CD4-positive, alpha-beta T cell (primary cell): ENCODE data around the gene LIPG. TPM values are rescaled to one million over a fixed set of nuclear protein-coding genes. Genes with fewer than 3 reads are reported as not detected.
"Not testable (repeated sequence)": the region's sequence is repeated elsewhere in the genome, so short reads cannot be mapped to it uniquely, and the experiment has no call there.

Experiments
- ATAC-seq: fragments of 200-7000 bp; cut with Tn5 transposase; one replicate; pipeline ENCODE4 v1.10.0; 2022; ENCODE audit warnings: mild to moderate bottlenecking; ENCODE audit not compliant: poor library complexity
- CTCF ChIA-PET: fragments of 350-600 bp; sonication (Branson Sonifier 250); formaldehyde crosslinking; loops from one replicate; lab custom pipeline; 2021; ENCODE audit warnings: antibody characterized with exemption, inconsistent platforms; lab: Charles Lee
- POLR2A ChIA-PET: fragments of 350-600 bp; sonication (Branson Sonifier 250); formaldehyde crosslinking; loops from one replicate; lab custom pipeline; 2021; ENCODE audit warnings: antibody characterized with exemption, inconsistent platforms; lab: Charles Lee
- DNase-seq, 14 experiments: peaks; one replicate each; pipeline ENCODE4 v3.0.0-alpha.2; 2013 to 2020; ENCODE audit warnings: mixed read lengths in 2 of 14
- H3K27ac ChIP-seq, 2 donors: one replicate each; pipeline versions ENCODE4 v1.5.1 to v1.7.0; 2013; ENCODE audit warnings: low read length in 2 of 2, low read depth in 1 of 2, mild to moderate bottlenecking in 1 of 2
- H3K27me3 ChIP-seq, 2 experiments: 1 replicate in 1 of 2; 2 replicates in 1 of 2; pipeline versions ENCODE4 v1.6.1 to v1.7.0; 2013; ENCODE audit warnings: low read length in 2 of 2, control low read depth in 1 of 2, mild to moderate bottlenecking in 1 of 2, moderate library complexity in 1 of 2; ENCODE audit not compliant: insufficient read depth in 2 of 2, control insufficient read depth in 1 of 2
- H3K36me3 ChIP-seq: one replicate; pipeline ENCODE4 v1.6.1; 2013; ENCODE audit warnings: low read length, control low read depth; ENCODE audit not compliant: insufficient read depth
- H3K4me1 ChIP-seq: one replicate; pipeline ENCODE4 v1.6.1; 2013; ENCODE audit warnings: low read length, control low read depth; ENCODE audit not compliant: insufficient read depth
- H3K4me3 ChIP-seq: one replicate; pipeline ENCODE4 v1.5.1; 2013; ENCODE audit warnings: mild to moderate bottlenecking, low read length, moderate library complexity
- H3K9me3 ChIP-seq, 2 experiments: 1 replicate in 1 of 2; 2 replicates in 1 of 2; pipeline versions ENCODE4 v1.6.1 to v1.7.0; 2013; ENCODE audit warnings: low read length in 2 of 2, mild to moderate bottlenecking in 2 of 2, control low read depth in 1 of 2, moderate library complexity in 1 of 2; ENCODE audit not compliant: control insufficient read depth in 1 of 2, insufficient read depth in 1 of 2
- H3K27ac Mint-ChIP-seq: one replicate; pipeline ENCODE4 v1.8.0; 2020; ENCODE audit warnings: mixed read lengths
- H3K27me3 Mint-ChIP-seq: one replicate; pipeline ENCODE4 v1.8.0; 2021; ENCODE audit warnings: mixed read lengths
- H3K36me3 Mint-ChIP-seq: one replicate; pipeline ENCODE4 v1.8.0; 2021; ENCODE audit warnings: low read depth, mixed read lengths
- H3K4me1 Mint-ChIP-seq: one replicate; pipeline ENCODE4 v1.8.0; 2021; ENCODE audit warnings: low read depth, mixed read lengths
- H3K4me3 Mint-ChIP-seq: one replicate; pipeline ENCODE4 v1.8.0; 2020; ENCODE audit warnings: mild to moderate bottlenecking, mixed read lengths
- H3K9me3 Mint-ChIP-seq: one replicate; pipeline ENCODE4 v1.8.0; 2020; ENCODE audit warnings: mixed read lengths
- intact Hi-C, 2 experiments: fragments of 100-400 bp; cut with DNase I in 1 of 2; cut with micrococcal nuclease in 1 of 2; formaldehyde crosslinking; loops; one replicate each; pipeline versions ENCODE4 v1.15.1 to v1.9.0; 2023 to 2025; cut with DNase I, micrococcal nuclease
- total RNA-seq, 174 experiments: library from RNA in 2 of 174; stranded (reverse) in 2 of 174; gene quantifications; one replicate each; pipeline ENCODE4 v1.2.3 and lab custom pipeline; 2021 to 2026
- TF ChIP-seq, protein P1 (sequence below): fragments of 200-600 bp; IDR thresholded peaks from one replicate; pipeline ENCODE4 v1.8.0; 2022; ENCODE audit warnings: antibody characterized with exemption, mild to moderate bottlenecking

LIPG gene
- total RNA-seq, 2 experiments from 2014 or later: not detected

DNA sequence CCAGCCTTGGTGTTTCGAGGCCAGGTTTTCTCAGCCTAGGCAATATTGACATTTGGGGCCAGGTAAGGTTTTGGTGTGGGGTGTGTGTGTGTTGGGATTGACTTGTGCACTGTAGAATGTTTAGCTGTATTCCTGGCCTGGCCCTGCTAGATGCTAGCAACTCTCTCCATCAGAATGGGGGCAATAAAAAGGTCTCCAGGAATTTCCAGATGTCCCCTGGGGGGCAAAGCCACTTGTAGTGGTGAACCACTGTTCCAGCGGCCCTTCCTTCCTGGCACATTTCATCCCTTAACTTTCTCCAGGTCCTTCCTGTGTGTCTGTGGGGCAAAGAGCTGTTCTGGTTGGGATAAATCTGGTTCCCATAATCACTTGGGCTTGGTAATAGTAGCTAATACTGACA lies 12.0 kb downstream of the LIPG start:
- TF ChIP-seq, protein P1, sequence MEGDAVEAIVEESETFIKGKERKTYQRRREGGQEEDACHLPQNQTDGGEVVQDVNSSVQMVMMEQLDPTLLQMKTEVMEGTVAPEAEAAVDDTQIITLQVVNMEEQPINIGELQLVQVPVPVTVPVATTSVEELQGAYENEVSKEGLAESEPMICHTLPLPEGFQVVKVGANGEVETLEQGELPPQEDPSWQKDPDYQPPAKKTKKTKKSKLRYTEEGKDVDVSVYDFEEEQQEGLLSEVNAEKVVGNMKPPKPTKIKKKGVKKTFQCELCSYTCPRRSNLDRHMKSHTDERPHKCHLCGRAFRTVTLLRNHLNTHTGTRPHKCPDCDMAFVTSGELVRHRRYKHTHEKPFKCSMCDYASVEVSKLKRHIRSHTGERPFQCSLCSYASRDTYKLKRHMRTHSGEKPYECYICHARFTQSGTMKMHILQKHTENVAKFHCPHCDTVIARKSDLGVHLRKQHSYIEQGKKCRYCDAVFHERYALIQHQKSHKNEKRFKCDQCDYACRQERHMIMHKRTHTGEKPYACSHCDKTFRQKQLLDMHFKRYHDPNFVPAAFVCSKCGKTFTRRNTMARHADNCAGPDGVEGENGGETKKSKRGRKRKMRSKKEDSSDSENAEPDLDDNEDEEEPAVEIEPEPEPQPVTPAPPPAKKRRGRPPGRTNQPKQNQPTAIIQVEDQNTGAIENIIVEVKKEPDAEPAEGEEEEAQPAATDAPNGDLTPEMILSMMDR: no peak
- Histone ChIP-seq H3K4me3 (no peak overlapping the region), H3K9me3 (no peaks in the 10 kb centered on the region), H3K27ac (no peak overlapping the region), H3K27me3 (no peaks in the 10 kb centered on the region), H3K36me3 (no peaks in the 10 kb centered on the region), H3K4me1 (no peaks in the 10 kb centered on the region)
- H3K27ac Mint-ChIP-seq: no peak overlapping the region
- no peaks in the 10 kb centered on the region for H3K36me3 Mint-ChIP-seq
- DNase-seq: no peak
- no peaks in the 10 kb centered on the region for H3K27me3 Mint-ChIP-seq
- no peaks in the 10 kb centered on the region for H3K4me1 Mint-ChIP-seq
- no peak overlapping the region for H3K4me3 Mint-ChIP-seq
- ChIA-PET CTCF (interaction anchor here (1.0 kb wide), 1 partner anchor 285 kb away, joined by 3 read pairs; no protein-coding TSS in a partner anchor), POLR2A (no interaction called here)
- H3K9me3 Mint-ChIP-seq: no peaks in the 10 kb centered on the region
- intact Hi-C loops: no loop called here
- no peak for ATAC-seq

DNA sequence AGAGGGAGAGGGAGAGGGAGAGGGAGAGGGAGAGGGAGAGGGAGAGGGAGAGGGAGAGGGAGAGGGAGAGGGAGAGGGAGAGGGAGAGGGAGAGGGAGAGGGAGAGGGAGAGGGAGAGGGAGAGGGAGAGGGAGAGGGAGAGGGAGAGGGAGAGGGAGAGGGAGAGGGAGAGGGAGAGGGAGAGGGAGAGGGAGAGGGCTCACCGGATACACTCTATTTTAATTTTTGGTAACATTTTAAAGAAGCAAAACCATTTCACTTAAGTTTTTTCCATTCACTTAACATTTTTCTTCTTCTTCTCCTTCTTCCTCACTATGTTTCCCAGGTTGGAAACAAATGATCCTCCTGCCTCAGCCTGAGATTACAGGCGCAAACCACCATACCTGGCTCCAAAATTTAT lies 17.2 kb downstream of the LIPG start:
- H3K27ac ChIP-seq, DNase-seq, ATAC-seq, H3K36me3 Mint-ChIP-seq, H3K9me3 ChIP-seq, H3K4me3 ChIP-seq, H3K9me3 Mint-ChIP-seq, H3K4me3 Mint-ChIP-seq, H3K36me3 ChIP-seq, CTCF ChIA-PET, H3K4me1 Mint-ChIP-seq, H3K4me1 ChIP-seq, H3K27me3 ChIP-seq, POLR2A ChIA-PET, H3K27ac Mint-ChIP-seq, intact Hi-C loops: not testable (repeated sequence)
- peaks cover 27% of the 10 kb centered on the region for H3K27me3 Mint-ChIP-seq

DNA sequence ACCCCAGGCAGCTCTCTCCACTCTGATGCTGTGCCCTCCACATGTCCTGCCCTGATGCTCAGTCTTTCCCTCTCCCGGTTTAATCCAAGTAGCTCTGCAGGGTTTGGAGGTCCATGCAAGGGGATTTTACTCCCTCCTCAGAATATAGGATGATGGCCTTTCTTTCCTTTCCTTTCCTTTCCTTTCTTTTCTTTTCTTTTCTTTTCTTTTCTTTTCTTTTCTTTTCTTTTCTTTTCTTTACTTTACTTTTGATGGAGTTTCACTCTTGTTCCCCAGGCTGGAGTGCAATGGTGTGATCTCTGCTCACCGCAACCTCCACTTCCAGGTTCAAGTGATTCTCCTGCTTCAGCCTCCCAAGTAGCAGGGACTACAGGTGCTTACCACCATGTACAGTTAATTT lies 17.7 kb downstream of the LIPG start:
- POLR2A ChIA-PET, intact Hi-C loops, H3K27ac ChIP-seq, H3K4me3 ChIP-seq, H3K4me3 Mint-ChIP-seq, H3K9me3 ChIP-seq, CTCF ChIA-PET, H3K36me3 ChIP-seq, H3K27ac Mint-ChIP-seq, ATAC-seq, H3K4me1 ChIP-seq, DNase-seq, H3K4me1 Mint-ChIP-seq, H3K9me3 Mint-ChIP-seq, H3K36me3 Mint-ChIP-seq, H3K27me3 ChIP-seq: not testable (repeated sequence)
- peaks cover 27% of the 10 kb centered on the region for H3K27me3 Mint-ChIP-seq

DNA sequence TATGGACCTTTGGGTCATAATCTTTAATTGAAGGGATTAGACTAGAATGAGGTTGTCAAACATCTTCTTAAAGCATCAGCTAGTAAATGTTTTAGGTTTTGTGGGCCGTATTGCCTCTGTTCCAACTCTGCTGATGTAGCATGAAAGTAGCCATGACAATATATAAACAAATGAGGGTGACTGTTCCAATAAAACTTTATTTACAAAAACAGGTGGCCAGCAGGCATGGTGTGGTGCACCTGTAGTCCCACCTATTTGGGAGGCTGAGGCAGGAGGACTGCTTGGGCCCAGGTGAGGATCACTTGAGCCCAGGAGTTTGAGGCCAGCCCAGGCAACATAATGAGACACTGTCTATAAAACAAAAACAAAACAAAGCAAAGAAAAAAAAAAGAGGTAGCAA lies 18.4 kb downstream of the LIPG start:
- H3K27ac ChIP-seq: no peak overlapping the region
- Mint-ChIP-seq H3K4me3 (no peak overlapping the region), H3K36me3 (no peaks in the 10 kb centered on the region), H3K27ac (no peak overlapping the region), H3K4me1 (no peaks in the 10 kb centered on the region), H3K9me3 (no peaks in the 10 kb centered on the region), H3K27me3 (peaks cover 27% of the 10 kb centered on the region)
- ATAC-seq: no peak
- TF ChIP-seq, protein P1: no peak
- no peak overlapping the region for H3K4me3 ChIP-seq
- no peaks in the 10 kb centered on the region for H3K4me1 ChIP-seq
- H3K9me3 ChIP-seq: no peaks in the 10 kb centered on the region
- DNase-seq: no peak
- intact Hi-C loops: no loop called here
- no peaks in the 10 kb centered on the region for H3K36me3 ChIP-seq
- CTCF ChIA-PET: no interaction called here
- POLR2A ChIA-PET: no interaction called here
- peaks cover 0 to 4% of the 10 kb centered on the region in 2 experiments for H3K27me3 ChIP-seq
